ENCODE measurements around the gene AKAP6.
"Not testable (repeated sequence)": the region's sequence is repeated elsewhere in the genome, so short reads cannot be mapped to it uniquely, and the experiment has no call there.

Gene AKAP6

GRCh38 chr14:32449648-32450047 lies 120.5 kb downstream of the AKAP6 start:
- no peak for DNase-seq (ENCODE audit: low spot score)

- no peak for DNase-seq (ENCODE audit: low spot score)
These were observed 122.0 kb downstream of the AKAP6 start for GRCh38 chr14:32450919-32451675.

- no peak for DNase-seq (ENCODE audit: low spot score)
These were observed 125.0 kb downstream of the AKAP6 start for GRCh38 chr14:32453857-32454810.

- DNase-seq (ENCODE audit: low spot score): no peak
These were observed 128.3 kb downstream of the AKAP6 start for GRCh38 chr14:32457213-32457920.

- no peak for DNase-seq (ENCODE audit: low spot score)
These were observed 129.6 kb downstream of the AKAP6 start for GRCh38 chr14:32458720-32459119.

DNA sequence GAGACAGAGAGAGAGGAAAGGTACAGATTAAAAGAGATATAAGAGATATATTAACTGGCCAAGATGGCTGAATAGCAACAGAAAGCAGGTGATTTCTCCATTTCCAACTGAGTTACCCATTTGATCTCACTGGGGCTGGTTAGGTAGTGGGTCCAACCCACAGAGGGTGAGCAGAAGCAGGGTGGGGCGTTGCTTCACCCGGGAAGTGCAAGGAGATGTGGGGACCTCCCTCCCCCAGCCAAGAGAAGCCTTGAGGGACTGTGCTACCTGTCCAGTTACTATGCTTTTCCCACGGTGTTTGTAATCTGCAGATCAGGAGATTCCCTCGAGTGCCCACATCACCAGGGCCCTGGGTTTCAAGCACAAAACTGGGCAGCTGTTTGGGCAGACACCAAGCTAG lies 131.2 kb downstream of the AKAP6 start:
- no peak for DNase-seq (ENCODE audit: low spot score)

GRCh38 chr14:32462553-32462952 lies 133.5 kb downstream of the AKAP6 start:
- not testable (repeated sequence) for DNase-seq (ENCODE audit: low spot score)

GRCh38 chr14:32468955-32469354 lies 139.9 kb downstream of the AKAP6 start:
- peak; percentile 2 for DNase-seq (ENCODE audit: low spot score)

DNA sequence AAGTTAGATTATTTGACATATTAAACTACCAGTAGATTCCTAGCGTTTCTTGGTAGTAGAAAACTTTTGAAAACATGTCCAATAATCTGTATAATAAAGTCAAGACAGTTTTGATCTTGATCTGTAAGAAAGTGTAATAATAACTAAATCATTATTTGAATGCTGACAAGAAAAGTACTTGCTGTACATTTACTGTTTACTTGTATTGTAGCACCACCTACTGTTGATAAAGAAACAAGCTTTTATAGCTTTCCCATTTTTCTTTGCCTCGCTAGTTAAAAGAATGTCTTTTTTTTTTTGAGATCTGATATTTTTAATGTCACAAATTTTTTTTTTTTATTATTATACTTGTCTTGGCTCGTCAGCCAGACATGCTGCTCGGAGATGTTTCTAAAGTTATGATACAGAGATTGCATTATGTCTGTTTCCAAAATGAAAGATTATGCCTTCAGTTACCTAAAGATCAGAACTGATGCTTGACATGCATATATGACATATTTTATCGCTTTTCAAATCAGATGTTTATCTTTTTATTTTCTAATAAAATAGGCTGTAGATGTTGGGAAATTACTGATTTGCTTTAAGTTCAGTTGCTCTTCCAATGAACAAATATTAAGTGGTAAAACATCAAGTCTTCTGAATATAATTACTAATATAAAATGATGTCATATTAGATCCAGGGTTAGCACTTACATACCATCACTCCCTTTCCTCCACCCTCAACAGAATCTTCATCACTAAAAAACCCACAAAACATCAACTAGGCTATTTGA lies 140.5 kb downstream of the AKAP6 start:
- peak; percentile 61 for DNase-seq (ENCODE audit: low spot score)

- no peak for DNase-seq (ENCODE audit: low spot score)
These were observed 141.1 kb downstream of the AKAP6 start for GRCh38 chr14:32470161-32470715.

DNA sequence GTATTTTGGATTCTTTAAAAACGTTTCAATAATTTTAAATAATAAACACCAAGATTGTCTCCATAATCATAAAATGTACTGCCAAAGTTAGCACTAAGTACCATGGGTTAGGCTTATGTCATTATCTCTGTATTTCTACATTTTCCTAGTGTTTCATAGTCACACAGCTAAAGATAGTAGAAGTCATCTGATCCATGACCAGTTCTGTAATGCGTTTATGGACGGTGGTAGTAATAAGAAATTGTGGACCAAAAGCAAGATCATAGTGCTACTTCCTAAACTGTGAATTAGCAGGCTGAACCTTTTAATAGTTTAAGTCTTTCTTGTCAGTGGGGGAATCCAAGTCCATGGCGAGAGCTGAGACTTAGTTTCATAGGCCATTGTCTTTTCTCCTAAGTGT lies 142.1 kb downstream of the AKAP6 start:
- no peak for DNase-seq (ENCODE audit: low spot score)

DNA sequence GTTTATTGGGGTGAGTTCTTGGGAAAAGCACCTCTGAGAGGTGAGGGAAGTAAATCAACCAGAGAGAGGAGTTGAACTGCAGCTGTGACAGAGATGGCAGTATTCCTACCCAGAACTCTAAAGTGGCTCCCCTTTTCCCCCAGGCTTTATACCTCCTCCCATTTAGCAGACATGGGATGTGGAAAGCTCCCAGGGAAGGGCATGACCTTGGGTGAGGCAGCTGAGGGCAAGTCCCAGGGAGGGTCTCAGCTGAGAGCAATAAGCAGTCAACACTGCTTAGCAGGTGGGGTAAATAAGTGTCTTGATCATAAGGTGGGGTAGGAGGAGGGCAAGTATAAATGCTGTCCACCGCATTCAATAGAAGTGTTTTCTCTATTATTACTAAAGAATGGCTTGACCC lies 143.0 kb downstream of the AKAP6 start:
- DNase-seq (ENCODE audit: low spot score): no peak

DNA sequence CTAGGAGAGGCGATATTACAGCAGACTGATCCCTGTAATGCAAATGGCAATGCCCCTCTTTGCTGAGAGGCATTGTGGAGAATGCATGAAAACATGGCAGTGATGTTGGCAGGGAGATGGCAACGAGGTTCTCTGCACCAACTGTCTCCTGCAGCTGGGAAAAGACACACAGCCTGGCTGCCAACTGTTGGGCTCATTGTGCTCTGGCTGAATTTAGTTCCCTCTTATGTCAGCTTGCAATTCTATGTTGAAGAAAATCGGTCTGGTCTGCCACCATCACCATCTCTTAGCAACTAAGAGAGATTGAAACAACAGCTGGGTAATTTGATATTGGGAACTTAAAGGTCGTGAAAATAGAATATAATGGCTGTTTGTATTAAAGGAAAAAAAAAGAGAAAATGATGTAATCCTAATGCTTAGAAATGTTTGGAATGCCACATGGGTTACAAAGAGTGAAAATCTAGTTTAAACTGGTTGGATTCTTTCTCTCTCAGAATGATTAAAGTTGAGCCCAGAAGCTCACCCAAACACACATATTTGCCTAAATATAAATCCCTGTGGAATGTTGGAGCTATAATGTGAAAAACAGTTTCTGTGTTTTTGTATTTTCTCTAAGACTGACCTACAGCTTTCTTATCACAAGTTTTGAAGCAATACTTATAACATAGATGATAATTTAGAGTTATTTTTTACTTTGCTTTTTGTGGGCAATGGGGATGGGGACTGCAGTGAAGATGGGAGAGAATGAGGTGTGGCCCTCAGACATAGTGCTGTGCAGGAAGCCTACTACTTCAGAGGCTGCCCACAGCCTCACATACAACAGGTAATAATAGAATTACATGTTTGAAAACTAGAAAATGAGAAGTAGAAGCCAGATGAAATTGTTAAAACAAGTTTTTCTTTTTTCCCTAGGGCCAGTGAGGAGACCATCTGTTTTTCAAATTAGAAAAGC lies 143.7 kb downstream of the AKAP6 start:
- DNase-seq (ENCODE audit: low spot score): peak; percentile 21

- DNase-seq (ENCODE audit: low spot score): peak; percentile 2
These were observed 144.4 kb downstream of the AKAP6 start for GRCh38 chr14:32473464-32473855.

DNA sequence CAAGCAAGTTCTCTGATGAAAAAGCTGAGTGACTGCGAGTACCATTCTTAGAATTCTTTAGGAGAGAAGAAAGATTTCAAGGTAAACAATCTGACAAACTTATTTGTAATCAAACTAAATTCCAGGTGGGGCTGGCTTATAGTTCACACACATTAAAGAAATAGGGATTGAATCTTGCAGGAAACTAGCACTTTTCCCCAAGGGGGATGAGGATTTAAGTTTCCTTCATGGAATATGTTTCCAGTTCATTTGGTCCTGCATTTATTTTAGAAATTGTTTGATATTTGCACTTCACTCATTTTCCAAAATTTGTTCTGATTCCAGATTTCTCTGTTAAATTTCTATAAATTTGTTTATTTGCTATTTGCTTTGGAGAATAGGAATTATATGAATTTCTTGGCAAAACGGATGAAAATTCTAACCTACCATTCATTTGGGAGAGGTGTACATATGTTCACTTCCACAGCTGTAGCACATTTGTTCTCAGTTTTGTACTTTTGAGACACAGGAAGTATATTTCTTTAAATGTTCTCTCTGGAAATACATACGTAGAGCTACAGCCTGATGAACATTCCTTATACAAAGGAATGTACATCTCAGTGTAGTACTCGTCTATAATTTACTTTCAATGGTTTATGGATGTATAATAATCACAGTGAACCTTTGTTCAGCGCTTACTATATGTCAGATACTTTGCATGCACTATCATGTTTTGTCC lies 145.5 kb downstream of the AKAP6 start:
- no peak for DNase-seq (ENCODE audit: low spot score)

GRCh38 chr14:32476532-32476931 lies 147.4 kb downstream of the AKAP6 start:
- DNase-seq (ENCODE audit: low spot score): no peak

GRCh38 chr14:32477396-32477795 lies 148.3 kb downstream of the AKAP6 start:
- DNase-seq (ENCODE audit: low spot score): no peak

GRCh38 chr14:32478050-32478449 lies 149.0 kb downstream of the AKAP6 start:
- DNase-seq (ENCODE audit: low spot score): no peak

- DNase-seq (ENCODE audit: low spot score): no peak
These were observed 151.2 kb downstream of the AKAP6 start for GRCh38 chr14:32480337-32480736.

- DNase-seq (ENCODE audit: low spot score): no peak
These were observed 152.6 kb downstream of the AKAP6 start for GRCh38 chr14:32481707-32482106.

All from SW480 (cell line).